ENCODE measurements around the gene PXT1.

DNA sequence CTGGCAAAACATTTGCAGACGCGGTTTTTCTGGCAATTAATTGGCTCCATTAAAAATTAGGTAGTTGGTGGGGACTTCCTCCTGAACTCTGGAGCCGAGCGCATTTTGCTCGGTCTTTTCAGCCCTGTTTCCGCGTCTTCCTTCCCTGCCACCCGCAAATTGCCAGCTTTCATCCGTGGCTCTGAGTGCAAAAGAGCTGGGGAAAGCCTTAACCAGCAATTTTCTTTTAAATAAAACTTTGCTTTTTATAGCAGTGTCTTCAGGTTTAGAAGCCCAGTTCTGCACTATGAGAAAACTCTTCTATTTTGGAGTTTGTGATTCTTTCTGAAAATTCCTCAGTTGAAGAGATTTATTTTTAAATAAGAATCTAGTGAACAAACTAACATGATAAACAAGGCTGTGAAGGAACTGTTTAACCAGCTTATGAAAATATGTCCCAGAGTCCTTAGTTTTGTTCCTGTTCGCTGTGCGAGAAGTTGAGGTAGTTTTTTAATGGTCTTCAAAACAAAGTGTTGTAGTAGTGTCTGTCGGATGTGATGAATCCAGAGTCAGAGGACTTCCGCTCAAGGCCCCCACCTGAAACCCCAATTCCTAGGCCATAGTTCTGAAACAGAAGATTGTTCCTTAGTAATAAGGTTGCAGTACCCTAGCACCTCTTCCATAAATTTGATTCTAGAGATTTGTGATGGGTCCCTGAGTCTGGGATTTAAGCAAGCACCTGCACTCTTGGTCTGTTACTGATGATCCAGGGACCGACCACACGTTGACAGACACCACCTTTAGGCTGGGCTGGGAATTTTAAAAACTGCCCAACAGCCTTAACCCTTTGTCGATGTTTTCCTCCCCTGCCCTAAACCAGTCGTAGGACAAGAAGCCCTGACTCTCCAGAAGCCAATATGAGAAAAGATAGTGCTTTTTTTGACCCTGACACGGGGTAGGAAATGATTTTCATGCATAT lies 1.1 kb upstream of the PXT1 start:
- TF ChIP-seq, protein P1, sequence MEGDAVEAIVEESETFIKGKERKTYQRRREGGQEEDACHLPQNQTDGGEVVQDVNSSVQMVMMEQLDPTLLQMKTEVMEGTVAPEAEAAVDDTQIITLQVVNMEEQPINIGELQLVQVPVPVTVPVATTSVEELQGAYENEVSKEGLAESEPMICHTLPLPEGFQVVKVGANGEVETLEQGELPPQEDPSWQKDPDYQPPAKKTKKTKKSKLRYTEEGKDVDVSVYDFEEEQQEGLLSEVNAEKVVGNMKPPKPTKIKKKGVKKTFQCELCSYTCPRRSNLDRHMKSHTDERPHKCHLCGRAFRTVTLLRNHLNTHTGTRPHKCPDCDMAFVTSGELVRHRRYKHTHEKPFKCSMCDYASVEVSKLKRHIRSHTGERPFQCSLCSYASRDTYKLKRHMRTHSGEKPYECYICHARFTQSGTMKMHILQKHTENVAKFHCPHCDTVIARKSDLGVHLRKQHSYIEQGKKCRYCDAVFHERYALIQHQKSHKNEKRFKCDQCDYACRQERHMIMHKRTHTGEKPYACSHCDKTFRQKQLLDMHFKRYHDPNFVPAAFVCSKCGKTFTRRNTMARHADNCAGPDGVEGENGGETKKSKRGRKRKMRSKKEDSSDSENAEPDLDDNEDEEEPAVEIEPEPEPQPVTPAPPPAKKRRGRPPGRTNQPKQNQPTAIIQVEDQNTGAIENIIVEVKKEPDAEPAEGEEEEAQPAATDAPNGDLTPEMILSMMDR (IDR thresholded peaks at IDR 0.05): no peak
- no peak for TF ChIP-seq POLR2AphosphoS5 (IDR thresholded peaks at IDR 0.05; ENCODE audit: insufficient read depth in 1 of 2, low read depth in 1 of 2)
- no peak for TF ChIP-seq POLR2A (IDR thresholded peaks at IDR 0.05)

Data from vagina (tissue), 2 donors.